Muscle layer of colon (tissue), 2 donors: ENCODE data around the gene SERPINE2.

ENCODE experiments used
- H3K27ac ChIP-seq: one replicate; pipeline ENCODE4 v1.7.0; 2013; ENCODE audit warnings: low read depth, mild to moderate bottlenecking, low read length, moderate library complexity
- H3K27me3 ChIP-seq, 2 donors: one replicate each; pipeline ENCODE4 v1.7.0; 2013; ENCODE audit warnings: low read length in 2 of 2, mild to moderate bottlenecking in 2 of 2; ENCODE audit not compliant: insufficient read depth in 2 of 2, control insufficient read depth in 1 of 2
- H3K36me3 ChIP-seq: one replicate; pipeline ENCODE4 v1.7.0; 2013; ENCODE audit warnings: mild to moderate bottlenecking, low read length; ENCODE audit not compliant: insufficient read depth
- H3K4me1 ChIP-seq: one replicate; pipeline ENCODE4 v1.7.0; 2013; ENCODE audit warnings: mild to moderate bottlenecking, low read length; ENCODE audit not compliant: insufficient read depth
- H3K4me3 ChIP-seq, 2 donors: one replicate each; pipeline ENCODE4 v1.7.0; 2013; ENCODE audit warnings: low read length in 2 of 2, low read depth in 1 of 2, mild to moderate bottlenecking in 1 of 2, moderate library complexity in 1 of 2
- H3K9ac ChIP-seq: one replicate; pipeline ENCODE4 v1.7.0; 2013; ENCODE audit warnings: low read length
- H3K9me3 ChIP-seq: one replicate; pipeline ENCODE4 v1.7.0; 2013; ENCODE audit warnings: mild to moderate bottlenecking, low read length
- donor health status: abdominal sarcoma.
- donor health status: Adenocarcinoma of cecum.

The SERPINE2 gene

GRCh38 chr2:223970343-223971128 lies 68.5 kb downstream of the SERPINE2 start:
- H3K4me1 ChIP-seq: no peaks in the 10 kb centered on the region
- peaks cover 18% of the 10 kb centered on the region for H3K36me3 ChIP-seq
- H3K27me3 ChIP-seq: no peaks in the 10 kb centered on the region
- H3K9me3 ChIP-seq: no peaks in the 10 kb centered on the region
- H3K9ac ChIP-seq: no peak overlapping the region
- H3K4me3 ChIP-seq: no peak overlapping the region
- no peak overlapping the region for H3K27ac ChIP-seq

GRCh38 chr2:223969856-223970255 lies 69.2 kb downstream of the SERPINE2 start:
- peaks cover 22% of the 10 kb centered on the region for H3K36me3 ChIP-seq
- no peak overlapping the region for H3K9ac ChIP-seq
- H3K4me3 ChIP-seq: no peak overlapping the region
- H3K9me3 ChIP-seq: no peaks in the 10 kb centered on the region
- no peak overlapping the region for H3K27ac ChIP-seq
- H3K4me1 ChIP-seq: no peaks in the 10 kb centered on the region
- H3K27me3 ChIP-seq: no peaks in the 10 kb centered on the region

DNA sequence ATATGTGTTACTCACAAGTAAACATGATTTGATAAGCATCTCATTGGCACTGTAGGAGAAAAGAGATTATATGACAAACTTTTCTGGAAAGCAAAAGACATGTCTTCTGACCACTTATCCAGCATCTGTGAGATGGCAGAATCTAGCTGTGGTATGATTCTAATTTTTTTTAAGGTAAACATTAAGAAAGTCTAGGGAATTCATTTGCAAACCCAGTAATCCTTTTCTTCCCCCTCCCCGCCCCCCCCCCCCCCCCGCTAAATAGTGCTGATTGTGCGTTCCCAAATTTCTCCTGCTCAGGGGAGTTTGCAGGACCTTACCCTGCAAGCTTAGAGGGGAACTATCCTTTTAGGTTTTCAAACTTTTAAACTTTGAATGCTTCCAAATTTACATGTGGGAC lies 69.8 kb downstream of the SERPINE2 start:
- Histone ChIP-seq H3K4me1 (no peaks in the 10 kb centered on the region), H3K36me3 (peaks cover 22% of the 10 kb centered on the region), H3K9ac (no peak overlapping the region), H3K27ac (no peak overlapping the region), H3K27me3 (no peaks in the 10 kb centered on the region), H3K9me3 (no peaks in the 10 kb centered on the region), H3K4me3 (no peak overlapping the region)

- Histone ChIP-seq H3K9me3 (no peaks in the 10 kb centered on the region), H3K4me1 (no peaks in the 10 kb centered on the region), H3K36me3 (peaks cover 22% of the 10 kb centered on the region), H3K9ac (no peak overlapping the region), H3K27ac (no peak overlapping the region), H3K27me3 (no peaks in the 10 kb centered on the region), H3K4me3 (no peak overlapping the region)
Observed at GRCh38 chr2:223967981-223968380, 71.1 kb downstream of the SERPINE2 start.

DNA sequence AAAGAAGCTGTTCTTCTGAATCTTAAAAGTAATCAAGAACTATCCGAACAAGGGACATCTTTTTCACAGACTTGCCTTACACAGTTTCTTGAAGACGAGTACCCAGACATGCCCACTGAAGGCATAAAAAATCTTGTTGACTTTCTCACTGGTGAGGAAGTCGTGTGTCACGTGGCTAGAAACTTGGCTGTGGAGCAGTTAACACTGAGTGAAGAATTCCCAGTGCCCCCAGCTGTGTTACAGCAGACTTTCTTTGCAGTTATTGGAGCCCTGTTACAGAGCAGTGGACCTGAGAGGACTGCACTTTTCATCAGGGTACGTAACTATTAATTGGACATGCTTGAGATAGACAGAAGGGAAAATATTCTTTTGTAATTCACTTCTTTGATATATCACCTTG lies 79.4 kb downstream of the SERPINE2 start:
- H3K36me3 ChIP-seq: peaks cover 10% of the 10 kb centered on the region
- H3K9me3 ChIP-seq: no peaks in the 10 kb centered on the region
- peaks cover 49% of the 10 kb centered on the region for H3K4me1 ChIP-seq
- peak overlapping the region in 1 of 2 donors; percentile 22 for H3K4me3 ChIP-seq
- H3K27me3 ChIP-seq: no peaks in the 10 kb centered on the region
- no peak overlapping the region for H3K27ac ChIP-seq
- H3K9ac ChIP-seq: no peak overlapping the region

GRCh38 chr2:223957092-223957851 lies 81.8 kb downstream of the SERPINE2 start, which contains the start of gene MRPL44:
Gene MRPL44, plus strand, starts transcription at chr2:223957463. Its CDS starts 10 bp downstream, at chr2:223957473.
- H3K9ac ChIP-seq: peak within 1 kb of the TSS; percentile 89
- peak within 1 kb of the TSS; percentile 81 for H3K27ac ChIP-seq
- H3K4me3 ChIP-seq: peak within 1 kb of the TSS; percentile 69 to 92
- no peaks in the 10 kb centered on the region for H3K9me3 ChIP-seq
- H3K27me3 ChIP-seq: no peaks in the 10 kb centered on the region
- H3K36me3 ChIP-seq: peaks cover 10% of the 10 kb centered on the region
- peaks cover 49% of the 10 kb centered on the region for H3K4me1 ChIP-seq

DNA sequence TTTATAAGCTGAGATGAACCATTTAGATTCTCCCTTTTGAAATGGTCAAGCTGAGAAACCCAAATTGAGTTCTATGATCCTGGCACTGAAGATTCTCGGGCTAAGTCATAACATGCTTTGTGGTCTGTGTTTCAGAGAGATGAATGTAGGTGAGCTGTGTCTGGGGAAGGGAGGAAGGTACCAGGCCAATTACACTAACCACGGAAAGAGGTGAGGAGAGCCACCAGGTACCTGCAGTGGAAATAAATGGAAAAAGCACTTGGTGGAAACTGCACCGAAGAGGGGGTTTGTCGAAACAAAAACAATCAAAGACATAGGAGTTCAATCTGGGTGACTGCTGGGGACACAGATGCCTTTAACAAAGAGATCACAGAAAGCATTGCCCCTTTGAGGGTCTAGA lies 82.8 kb downstream of the SERPINE2 start:
- H3K4me3 ChIP-seq: peak overlapping the region in 1 of 2 donors; percentile 92
- H3K4me1 ChIP-seq: peaks cover 39% of the 10 kb centered on the region
- no peak overlapping the region for H3K9ac ChIP-seq
- peak overlapping the region; percentile 81 for H3K27ac ChIP-seq
- no peaks in the 10 kb centered on the region for H3K9me3 ChIP-seq
- peaks cover under 1% of the 10 kb centered on the region for H3K36me3 ChIP-seq
- H3K27me3 ChIP-seq: no peaks in the 10 kb centered on the region

DNA sequence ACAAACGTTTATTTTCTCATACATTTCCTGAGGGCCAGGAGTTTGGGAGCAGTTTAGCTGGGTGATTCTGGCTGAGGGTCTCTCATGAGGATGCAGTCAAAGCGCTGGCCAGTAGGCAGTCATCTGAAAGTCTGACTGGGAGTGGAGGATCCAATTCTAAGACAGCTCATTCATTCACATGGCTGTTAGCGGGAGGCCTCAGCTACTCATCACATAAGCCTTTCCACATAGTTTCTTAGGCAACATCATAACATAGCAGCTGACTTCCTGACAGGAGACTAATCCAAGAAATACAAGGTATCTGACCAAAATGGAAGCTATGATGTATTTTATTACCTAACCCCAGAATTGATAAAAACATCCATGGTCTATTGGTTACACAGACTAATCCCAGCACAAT lies 84.7 kb downstream of the SERPINE2 start:
- H3K27me3 ChIP-seq: no peaks in the 10 kb centered on the region
- H3K4me1 ChIP-seq: peaks cover 20% of the 10 kb centered on the region
- no peak overlapping the region for H3K4me3 ChIP-seq
- no peaks in the 10 kb centered on the region for H3K9me3 ChIP-seq
- no peak overlapping the region for H3K9ac ChIP-seq
- no peak overlapping the region for H3K27ac ChIP-seq
- no peaks in the 10 kb centered on the region for H3K36me3 ChIP-seq

DNA sequence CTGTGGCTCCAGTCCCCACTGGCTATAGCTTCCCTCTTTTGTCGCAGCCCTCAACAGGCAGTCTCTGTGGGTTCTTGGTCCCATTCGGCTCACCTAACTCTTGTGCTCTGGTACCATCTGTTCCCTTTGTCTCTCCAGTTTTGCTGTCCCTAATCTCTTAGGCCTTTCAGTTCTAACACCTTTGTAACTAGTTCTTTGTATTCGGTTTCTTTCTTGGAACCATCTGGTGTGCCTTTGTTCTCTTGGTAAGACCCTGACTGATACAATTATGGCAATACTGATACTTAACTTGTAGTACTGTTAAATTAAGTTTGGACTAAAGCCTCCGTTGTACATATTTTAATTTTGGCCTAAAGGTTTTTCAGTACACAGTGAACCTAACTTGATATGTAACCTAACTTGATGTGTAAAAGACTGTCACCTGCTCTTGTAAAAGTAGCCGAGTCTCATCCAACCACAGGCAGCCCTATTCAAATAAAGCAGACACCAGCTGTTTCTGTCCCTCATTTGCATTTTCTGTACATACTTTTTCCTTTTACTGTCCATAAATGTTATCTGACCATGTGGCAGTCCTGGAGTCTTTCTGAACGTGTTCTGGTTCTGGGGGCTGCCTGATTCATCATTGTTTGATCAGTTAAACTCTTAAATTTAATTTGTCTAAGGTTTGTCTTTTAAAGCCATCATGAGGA lies 86.7 kb downstream of the SERPINE2 start:
- H3K27ac ChIP-seq: no peak overlapping the region
- H3K4me3 ChIP-seq: no peak overlapping the region
- H3K9me3 ChIP-seq: no peaks in the 10 kb centered on the region
- peaks cover 7% of the 10 kb centered on the region for H3K4me1 ChIP-seq
- H3K9ac ChIP-seq: no peak overlapping the region
- no peaks in the 10 kb centered on the region for H3K36me3 ChIP-seq
- H3K27me3 ChIP-seq: no peaks in the 10 kb centered on the region

GRCh38 chr2:223950448-223951347 lies 88.4 kb downstream of the SERPINE2 start:
- Histone ChIP-seq H3K9me3 (no peaks in the 10 kb centered on the region), H3K36me3 (no peaks in the 10 kb centered on the region), H3K27ac (no peak overlapping the region), H3K27me3 (no peaks in the 10 kb centered on the region), H3K4me1 (peaks cover 2% of the 10 kb centered on the region), H3K4me3 (no peak overlapping the region), H3K9ac (no peak overlapping the region)
